ENCODE measurements around the gene AKR1B15.

- TF ChIP-seq CTCF (IDR thresholded peaks at IDR 0.05) = no peak
- TF ChIP-seq POLR2A (IDR thresholded peaks at IDR 0.05) = no peak
Measured at GRCh38 chr7:134571746-134572461, 23.0 kb downstream of the AKR1B15 start.

Data from adrenal gland (tissue), 5 donors.